ENCODE data around the gene ZNF519.
"Not testable (repeated sequence)": the region's sequence is repeated elsewhere in the genome, so short reads cannot be mapped to it uniquely, and the experiment has no call there.

The ZNF519 gene

DNA sequence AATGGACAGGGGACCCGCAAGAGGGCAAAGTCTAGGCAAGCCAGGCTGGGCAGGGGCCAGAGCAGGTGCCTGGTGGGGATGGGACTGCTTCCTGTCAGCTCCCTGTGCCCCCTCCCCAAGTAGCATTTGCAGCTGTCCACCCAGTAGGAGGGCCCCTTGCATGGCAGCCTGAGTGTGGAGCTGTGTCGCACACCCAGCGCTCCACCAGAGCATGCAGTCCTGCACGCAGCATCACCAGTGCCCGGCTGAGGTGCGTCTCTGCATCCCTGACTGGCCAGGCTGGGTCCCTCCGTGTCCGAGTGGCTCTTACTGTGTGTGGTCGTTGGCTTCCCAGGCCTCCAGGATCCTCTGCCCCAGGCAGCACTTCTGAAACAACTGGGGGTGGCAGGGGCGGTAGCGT lies 18.5 kb upstream of the ZNF519 start:
- not testable (repeated sequence) for H3K27ac ChIP-seq

GRCh38 chr18:14149916-14150420 lies 17.7 kb upstream of the ZNF519 start:
- H3K27ac ChIP-seq: not testable (repeated sequence)

- H3K27ac ChIP-seq: not testable (repeated sequence)
These were observed 17.1 kb upstream of the ZNF519 start for GRCh38 chr18:14149121-14149850.

DNA sequence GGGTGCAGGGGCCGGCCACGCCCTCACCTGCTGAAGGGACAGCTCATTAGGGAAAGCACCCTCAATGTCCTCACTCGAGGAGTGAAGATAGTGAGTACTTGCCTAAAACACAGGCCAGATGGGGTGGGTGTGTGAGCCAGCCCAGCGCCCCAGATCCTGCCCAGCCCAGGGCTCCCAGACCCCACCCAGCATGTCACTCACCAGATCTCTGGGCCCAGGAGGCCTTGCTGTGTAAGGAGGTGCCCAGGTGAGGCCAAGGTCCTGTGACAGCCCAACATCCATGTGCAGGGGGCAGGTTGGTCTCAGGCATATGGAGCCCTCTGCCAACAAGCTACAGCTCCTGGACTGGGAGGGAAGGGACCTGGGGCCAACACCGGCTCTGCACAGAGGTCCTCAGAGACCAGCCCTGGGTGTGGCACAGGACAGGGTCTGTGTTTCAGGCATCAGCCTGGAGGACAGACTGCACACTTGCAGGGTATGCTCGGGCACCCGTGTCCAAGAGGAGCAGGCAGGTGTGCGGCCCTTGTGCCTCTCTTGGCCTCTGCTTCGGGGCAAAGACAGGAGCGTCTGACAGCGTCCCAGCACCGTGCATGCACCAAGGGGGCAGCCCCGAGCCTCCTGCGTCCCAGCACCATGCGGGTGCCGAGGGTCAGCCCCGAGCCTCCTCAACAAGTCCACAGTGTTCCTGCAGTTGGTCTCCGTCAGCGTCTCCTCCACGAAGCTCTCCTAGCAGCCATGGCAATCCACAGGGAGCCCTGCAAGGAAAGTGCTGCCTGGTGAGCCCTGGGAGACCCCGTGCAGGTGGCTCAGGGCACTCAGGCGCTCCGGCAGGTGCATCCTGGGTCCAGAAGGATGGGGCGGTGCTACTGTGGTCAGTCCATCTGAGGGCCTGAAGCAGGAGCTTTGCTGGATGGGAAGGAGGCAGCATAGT lies 16.0 kb upstream of the ZNF519 start:
- H3K27ac ChIP-seq: not testable (repeated sequence)

- not testable (repeated sequence) for H3K27ac ChIP-seq
These were observed 14.5 kb upstream of the ZNF519 start for GRCh38 chr18:14146771-14147170.

- not testable (repeated sequence) for H3K27ac ChIP-seq
These were observed 13.5 kb upstream of the ZNF519 start for GRCh38 chr18:14145581-14146338.

- not testable (repeated sequence) for H3K27ac ChIP-seq
These were observed 12.8 kb upstream of the ZNF519 start for GRCh38 chr18:14145021-14145420.

- TF ChIP-seq, protein P1, sequence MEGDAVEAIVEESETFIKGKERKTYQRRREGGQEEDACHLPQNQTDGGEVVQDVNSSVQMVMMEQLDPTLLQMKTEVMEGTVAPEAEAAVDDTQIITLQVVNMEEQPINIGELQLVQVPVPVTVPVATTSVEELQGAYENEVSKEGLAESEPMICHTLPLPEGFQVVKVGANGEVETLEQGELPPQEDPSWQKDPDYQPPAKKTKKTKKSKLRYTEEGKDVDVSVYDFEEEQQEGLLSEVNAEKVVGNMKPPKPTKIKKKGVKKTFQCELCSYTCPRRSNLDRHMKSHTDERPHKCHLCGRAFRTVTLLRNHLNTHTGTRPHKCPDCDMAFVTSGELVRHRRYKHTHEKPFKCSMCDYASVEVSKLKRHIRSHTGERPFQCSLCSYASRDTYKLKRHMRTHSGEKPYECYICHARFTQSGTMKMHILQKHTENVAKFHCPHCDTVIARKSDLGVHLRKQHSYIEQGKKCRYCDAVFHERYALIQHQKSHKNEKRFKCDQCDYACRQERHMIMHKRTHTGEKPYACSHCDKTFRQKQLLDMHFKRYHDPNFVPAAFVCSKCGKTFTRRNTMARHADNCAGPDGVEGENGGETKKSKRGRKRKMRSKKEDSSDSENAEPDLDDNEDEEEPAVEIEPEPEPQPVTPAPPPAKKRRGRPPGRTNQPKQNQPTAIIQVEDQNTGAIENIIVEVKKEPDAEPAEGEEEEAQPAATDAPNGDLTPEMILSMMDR (IDR thresholded peaks at IDR 0.05): no peak
- no peak for TF ChIP-seq ZFX (IDR thresholded peaks at IDR 0.05; ENCODE audit: borderline replicate concordance)
- no peak overlapping the region for H3K27ac ChIP-seq
These were observed 12.3 kb upstream of the ZNF519 start for GRCh38 chr18:14144628-14144895.

GRCh38 chr18:14143871-14144627 lies 11.8 kb upstream of the ZNF519 start:
- H3K27ac ChIP-seq: not testable (repeated sequence)

DNA sequence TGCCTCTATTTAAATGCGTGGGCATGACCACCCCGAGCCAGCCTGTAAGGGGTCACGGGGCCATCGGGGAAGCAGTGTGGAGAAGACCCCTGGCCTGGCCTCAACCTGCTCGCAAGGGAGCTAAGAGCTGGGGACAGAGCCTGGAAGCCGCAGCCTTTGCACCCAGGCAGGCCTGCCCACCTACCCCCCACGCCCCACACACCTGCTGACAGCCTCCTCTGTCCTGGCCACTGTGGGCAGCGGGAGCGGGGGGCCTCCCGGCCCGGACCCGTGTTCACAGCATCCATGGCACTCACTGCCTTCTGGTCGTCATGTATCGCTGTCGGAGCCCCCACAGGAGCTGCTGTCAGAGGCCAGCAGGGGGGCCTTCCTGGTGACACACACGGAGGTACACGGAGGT lies 11.2 kb upstream of the ZNF519 start:
- not testable (repeated sequence) for H3K27ac ChIP-seq

DNA sequence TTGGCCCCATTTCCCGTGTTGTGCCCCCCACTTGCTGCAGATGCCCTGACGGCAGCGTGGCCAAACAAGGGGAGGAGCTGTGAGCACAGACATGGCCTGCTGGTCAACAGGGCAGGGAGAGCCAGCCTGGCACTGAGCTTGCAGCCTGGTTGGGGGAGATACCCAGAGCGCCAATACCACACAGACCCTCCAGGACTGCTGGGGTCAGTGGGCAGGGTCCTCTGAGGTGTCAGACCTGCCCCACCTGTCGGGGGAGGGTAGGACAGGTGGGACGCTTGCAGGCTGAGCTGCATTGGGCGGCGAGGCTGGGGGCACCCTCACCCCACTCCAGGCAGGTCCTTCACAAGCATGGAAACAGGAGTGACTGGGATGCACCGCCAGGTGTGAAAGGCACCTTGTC lies 9.9 kb upstream of the ZNF519 start:
- not testable (repeated sequence) for H3K27ac ChIP-seq

GRCh38 chr18:14139583-14139982 lies 7.3 kb upstream of the ZNF519 start:
- not testable (repeated sequence) for H3K27ac ChIP-seq

DNA sequence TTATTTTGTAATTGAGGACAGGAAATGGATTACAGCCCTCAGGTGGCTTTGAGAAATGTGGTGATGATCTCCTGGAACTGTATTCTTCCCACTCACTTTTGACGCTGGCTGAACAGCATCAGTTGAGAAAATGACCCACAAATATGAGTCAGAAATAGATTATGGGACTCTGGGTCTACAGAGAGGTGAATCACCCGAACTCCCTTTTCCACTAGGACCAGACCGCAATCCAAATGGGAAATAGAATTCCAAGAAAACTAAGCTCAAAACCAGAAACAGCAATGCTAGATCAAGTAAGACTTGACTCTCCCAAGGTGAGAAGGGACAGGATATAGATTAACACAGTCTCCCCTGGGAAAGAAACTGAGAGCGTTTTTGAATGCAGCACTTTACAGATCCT lies 5.7 kb upstream of the ZNF519 start:
- not testable (repeated sequence) for H3K27ac ChIP-seq

DNA sequence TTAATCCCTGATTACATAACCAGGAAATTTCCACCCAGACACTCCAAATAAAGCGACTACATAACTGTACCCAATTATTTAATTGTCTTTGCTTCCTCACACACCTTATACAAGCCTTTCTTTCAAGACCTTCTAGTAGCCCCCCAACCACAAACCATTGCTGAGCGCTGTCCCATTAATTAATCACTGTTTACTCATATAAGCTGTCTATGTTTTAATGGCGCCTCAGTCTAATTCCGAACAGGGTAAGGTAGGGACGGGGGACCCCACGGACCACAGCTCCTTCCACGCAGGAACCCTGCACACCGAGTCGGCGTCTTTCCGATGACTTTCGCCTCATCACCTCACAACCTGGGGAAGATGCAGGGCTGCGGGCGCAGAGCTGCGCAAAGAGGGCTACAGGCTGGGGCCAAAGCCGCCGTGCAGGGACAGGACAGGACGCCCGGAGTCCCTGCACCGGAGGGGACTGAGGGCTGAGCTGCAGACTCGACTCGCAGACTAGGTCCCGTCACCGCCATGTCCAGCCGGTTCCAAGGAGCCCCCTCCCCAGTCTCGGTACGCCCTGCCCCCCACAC lies 452 bp downstream of the ZNF519 start:
- H3K27ac ChIP-seq: peak overlapping the region; percentile 29; the same call in 1 of the 2 replicates

DNA sequence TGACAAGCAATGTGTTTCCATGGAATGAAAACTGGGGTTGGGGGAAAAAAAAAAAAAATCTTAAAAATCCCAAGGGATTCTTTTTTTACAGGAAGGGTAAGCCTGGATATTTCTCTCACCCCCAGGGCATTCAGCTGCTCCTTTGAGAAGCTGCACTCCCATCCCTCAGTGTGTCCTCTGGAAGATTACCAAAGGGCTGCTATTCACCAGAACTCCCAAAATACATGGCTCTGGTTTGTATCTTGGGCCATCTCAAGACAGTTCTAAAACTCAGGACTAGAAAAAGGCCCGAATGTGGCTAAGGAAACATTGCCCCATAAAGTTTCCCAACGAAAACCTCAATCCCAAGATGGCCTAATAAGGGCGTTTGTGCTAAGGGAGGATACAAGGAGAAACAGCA lies 1.4 kb downstream of the ZNF519 start:
- H3K27ac ChIP-seq: not testable (repeated sequence)

Measured in 22Rv1 (cell line).